NCI-H1417 (cell line): ENCODE measurements around the gene OBSCN.
A peak's percentile ranks its signal among the peaks of the same experiment; 100 is the strongest.

Experiments
- DNase-seq, 3 experiments: peaks; one replicate each; lab custom pipeline; 2025; lab: John Stamatoyannopoulos, UW

OBSCN gene

GRCh38 chr1:228289239-228289849, 81.5 kb downstream of the OBSCN start:
- no peak for DNase-seq

- no peak for DNase-seq
These were observed 82.4 kb downstream of the OBSCN start for GRCh38 chr1:228289996-228290881.

GRCh38 chr1:228291906-228292608, 84.2 kb downstream of the OBSCN start:
- DNase-seq = no peak

- DNase-seq = no peak
These were observed 84.7 kb downstream of the OBSCN start for GRCh38 chr1:228292609-228292911.

- DNase-seq = no peak
These were observed 85.5 kb downstream of the OBSCN start for GRCh38 chr1:228293393-228293792.

GRCh38 chr1:228293816-228294500, 86.1 kb downstream of the OBSCN start:
- DNase-seq = no peak

- DNase-seq = no peak
These were observed 86.9 kb downstream of the OBSCN start for GRCh38 chr1:228294717-228295116.

DNA sequence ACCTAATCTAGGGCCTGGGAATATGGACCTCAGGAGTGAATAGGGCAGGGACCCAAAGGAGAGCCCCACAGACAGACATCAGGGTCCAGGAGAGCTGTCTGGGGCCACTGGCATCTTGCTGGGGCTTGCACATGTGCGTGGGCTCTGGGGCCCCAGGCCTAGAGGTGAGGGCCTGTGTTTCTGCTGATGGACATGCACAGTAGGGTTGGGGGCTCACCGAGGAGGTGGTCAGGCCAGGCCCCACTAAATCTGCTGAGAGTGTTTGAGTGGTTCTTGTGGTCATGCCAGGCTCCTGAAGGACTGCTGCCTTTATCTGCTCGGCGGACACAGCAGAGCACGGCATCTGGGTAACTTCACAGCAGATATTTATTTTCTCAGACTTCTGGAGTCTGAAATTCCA, 87.4 kb downstream of the OBSCN start:
- no peak for DNase-seq

DNA sequence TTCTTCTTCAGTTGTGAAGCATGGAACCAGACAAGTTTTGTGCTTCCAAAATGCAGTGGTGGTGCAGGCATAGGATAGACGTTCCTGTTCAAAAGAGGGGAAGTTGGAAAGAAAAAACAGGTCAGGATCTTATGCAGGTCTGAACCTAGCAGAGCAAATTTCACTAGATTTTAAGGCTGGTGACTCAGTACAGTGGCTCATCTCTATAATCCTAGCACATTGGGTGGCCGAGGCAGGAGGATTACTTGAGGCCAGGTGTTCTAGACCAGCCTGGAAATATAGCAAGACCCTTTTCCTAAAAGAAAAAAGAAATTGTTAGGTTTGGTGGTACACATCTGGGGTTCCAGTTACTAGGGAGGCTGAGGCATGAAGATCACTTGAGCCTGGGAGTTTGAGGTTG, 88.1 kb downstream of the OBSCN start:
- no peak for DNase-seq

- DNase-seq = no peak
These were observed 89.4 kb downstream of the OBSCN start for GRCh38 chr1:228297242-228297641.

DNA sequence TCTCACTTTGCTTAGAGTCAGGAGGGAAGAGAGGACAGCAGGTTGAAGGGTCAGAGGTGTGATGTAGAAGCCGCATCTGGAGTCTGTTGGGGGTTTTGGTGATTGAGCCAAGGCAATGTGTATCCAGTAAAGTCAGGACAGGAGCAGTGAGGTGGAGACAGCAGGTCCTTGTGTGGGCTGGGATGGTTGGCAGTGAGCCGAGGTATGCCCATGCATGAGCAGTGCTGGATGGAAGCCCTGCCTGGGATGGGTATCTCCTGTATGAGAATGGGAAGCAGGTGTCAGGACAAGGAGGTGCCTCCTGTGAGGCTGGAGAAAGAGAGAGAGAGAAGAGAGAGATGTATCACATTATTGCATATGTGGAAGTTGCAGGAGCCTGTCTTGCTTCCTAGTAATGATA, 90.0 kb downstream of the OBSCN start:
- no peak for DNase-seq

GRCh38 chr1:228298471-228298870, 90.6 kb downstream of the OBSCN start:
- no peak for DNase-seq

- DNase-seq = no peak
These were observed 91.4 kb downstream of the OBSCN start for GRCh38 chr1:228299211-228299610.

- no peak for DNase-seq
These were observed 92.1 kb downstream of the OBSCN start for GRCh38 chr1:228299901-228300300.

GRCh38 chr1:228302086-228302485, 94.2 kb downstream of the OBSCN start:
- no peak for DNase-seq

DNA sequence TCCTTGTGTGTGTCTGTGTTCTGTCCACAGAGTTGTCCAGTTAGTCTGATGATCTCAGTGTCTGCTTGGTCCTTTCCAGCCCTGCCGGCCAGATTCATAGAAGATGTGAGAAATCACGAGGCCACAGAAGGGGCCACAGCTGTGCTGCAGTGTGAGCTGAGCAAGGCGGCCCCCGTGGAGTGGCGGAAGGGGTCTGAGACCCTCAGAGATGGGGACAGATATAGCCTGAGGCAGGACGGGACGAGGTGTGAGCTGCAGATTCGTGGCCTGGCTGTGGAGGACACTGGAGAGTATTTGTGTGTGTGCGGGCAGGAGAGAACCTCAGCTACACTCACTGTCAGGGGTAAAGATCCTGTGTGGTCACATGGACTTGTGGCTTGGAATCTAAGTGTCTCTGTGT, 95.8 kb downstream of the OBSCN start:
- no peak for DNase-seq

DNA sequence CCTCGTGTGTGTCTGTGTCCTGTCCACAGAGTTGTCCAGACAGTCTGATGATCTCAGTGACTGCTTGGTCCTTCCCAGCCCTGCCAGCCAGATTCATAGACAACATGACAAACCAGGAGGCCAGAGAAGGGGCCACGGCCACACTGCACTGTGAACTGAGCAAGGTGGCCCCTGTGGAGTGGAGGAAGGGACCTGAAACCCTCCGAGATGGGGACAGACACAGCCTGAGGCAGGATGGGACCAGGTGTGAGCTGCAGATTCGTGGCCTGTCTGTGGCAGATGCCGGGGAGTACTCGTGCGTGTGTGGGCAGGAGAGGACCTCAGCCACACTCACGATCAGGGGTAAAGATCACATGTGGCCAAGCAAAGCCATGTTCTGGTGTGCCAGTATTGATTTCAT, 96.4 kb downstream of the OBSCN start:
- no peak for DNase-seq

DNA sequence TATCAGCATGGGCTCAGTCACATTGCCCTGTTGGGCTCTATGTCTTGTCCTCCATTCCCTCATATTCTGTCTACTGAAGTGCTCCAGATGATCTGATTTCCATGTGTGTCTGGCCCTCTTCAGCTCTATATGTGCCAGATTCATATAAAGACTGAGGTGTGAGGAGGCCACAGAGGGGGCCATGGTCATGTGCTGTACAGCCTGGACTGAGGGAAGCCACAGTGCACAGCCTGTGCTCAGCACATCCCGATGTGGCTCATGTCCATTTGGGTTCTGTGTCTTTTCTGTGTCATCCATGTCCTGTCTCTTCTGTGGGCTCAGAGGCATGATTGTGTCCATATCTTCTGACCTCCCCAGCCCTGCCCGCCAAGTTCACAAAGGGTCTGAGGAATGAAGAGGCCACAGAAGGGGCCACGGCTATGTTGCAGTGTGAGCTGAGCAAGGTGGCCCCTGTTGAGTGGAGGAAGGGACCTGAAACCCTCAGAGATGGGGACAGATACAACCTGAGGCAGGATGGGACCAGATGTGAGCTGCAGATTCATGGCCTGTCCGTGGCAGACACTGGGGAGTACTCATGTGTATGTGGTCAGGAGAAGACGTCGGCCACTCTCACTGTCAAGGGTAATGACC, 97.0 kb downstream of the OBSCN start:
- DNase-seq = no peak

- DNase-seq = no peak
These were observed 97.9 kb downstream of the OBSCN start for GRCh38 chr1:228305721-228306152.

DNA sequence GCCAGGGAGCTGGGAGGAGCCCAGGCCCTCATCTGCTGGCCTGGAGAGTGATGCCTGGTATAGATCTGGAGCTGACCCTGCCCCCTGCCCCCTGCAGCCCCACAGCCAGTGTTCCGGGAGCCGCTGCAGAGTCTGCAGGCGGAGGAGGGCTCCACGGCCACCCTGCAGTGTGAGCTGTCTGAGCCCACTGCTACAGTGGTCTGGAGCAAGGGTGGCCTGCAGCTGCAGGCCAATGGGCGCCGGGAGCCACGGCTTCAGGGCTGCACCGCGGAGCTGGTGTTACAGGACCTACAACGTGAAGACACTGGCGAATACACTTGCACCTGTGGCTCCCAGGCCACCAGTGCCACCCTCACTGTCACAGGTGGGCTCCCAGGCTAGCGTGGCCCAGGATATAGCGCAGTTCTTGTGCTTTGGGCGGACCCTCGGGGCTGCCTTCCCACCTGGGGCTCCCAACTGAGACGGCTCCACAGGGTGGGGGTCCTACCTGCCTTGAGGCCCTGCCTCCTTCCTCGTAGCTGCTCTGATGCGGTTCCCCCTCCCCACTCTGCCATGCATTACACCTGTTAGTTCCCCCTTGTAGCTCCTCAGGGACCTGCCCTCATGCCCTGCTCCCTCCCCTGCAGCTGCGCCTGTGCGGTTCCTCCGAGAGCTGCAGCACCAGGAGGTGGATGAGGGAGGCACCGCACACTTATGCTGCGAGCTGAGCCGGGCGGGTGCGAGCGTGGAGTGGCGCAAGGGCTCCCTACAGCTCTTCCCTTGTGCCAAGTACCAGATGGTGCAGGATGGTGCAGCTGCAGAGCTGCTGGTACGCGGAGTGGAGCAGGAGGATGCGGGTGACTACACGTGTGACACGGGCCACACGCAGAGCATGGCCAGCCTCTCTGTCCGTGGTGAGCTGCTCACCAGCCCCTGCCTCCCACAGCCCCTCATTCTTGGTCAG, 98.7 kb downstream of the OBSCN start:
- peak in 1 of 3 experiments; percentile 49 for DNase-seq
